H1 (cell line): ENCODE data around the gene ARHGEF12.

ENCODE experiments used
- EZH2 ChIP-seq: fragments of 200-600 bp; sonication (generic); IDR thresholded peaks from 2 replicates; pipeline ENCODE4 v1.7.1; 2012; ENCODE audit warnings: low read depth, mild to moderate bottlenecking, moderate library complexity, low read length, inconsistent platforms; ENCODE audit not compliant: severe bottlenecking
- JUN ChIP-seq: IDR thresholded peaks from 2 replicates; pipeline ENCODE4 v1.6.1; 2011; ENCODE audit warnings: low read depth, mild to moderate bottlenecking, improper control_type of control experiment, low read length
- KDM1A ChIP-seq: fragments of 200-600, 300-600 bp; sonication (generic); IDR thresholded peaks from 2 replicates; pipeline ENCODE4 v1.7.1; 2016; ENCODE audit warnings: mild to moderate bottlenecking, low read length, borderline replicate concordance
- KDM5A ChIP-seq: fragments of 200-600 bp; IDR thresholded peaks from 2 replicates; pipeline ENCODE4 v1.7.1; 2012; ENCODE audit warnings: mild to moderate bottlenecking, low read length, inconsistent platforms, mixed read lengths
- NRF1 ChIP-seq: IDR thresholded peaks from 2 replicates; pipeline ENCODE4 v1.6.1; 2011; ENCODE audit warnings: mild to moderate bottlenecking, low read depth, low read length, improper control_type of control experiment
- POLR2A ChIP-seq, 2 experiments: IDR thresholded peaks; 1 replicate in 1 of 2; 2 replicates in 1 of 2; pipeline ENCODE4 v1.6.1; 2011; ENCODE audit warnings: low read depth in 2 of 2, low read length in 2 of 2, mild to moderate bottlenecking in 2 of 2; ENCODE audit errors: control extremely low read depth in 1 of 2
- POLR2AphosphoS5 ChIP-seq: IDR thresholded peaks from 2 replicates; pipeline ENCODE4 v1.6.1; 2011; ENCODE audit warnings: low read depth, low read length
- RAD21 ChIP-seq, 2 experiments: IDR thresholded peaks in 1 of 2; conservative IDR thresholded peaks in 1 of 2; 2 replicates each; pipeline ENCODE4 v1.6.1; 2011; ENCODE audit warnings: low read depth in 2 of 2, low read length in 2 of 2, improper control_type of control experiment in 1 of 2, inconsistent platforms in 1 of 2, mild to moderate bottlenecking in 1 of 2, moderate library complexity in 1 of 2
- RFX5 ChIP-seq: IDR thresholded peaks from 2 replicates; pipeline ENCODE4 v1.6.1; 2011; ENCODE audit warnings: low read depth, low read length, improper control_type of control experiment, borderline replicate concordance
- RXRA ChIP-seq: IDR thresholded peaks from 2 replicates; pipeline ENCODE4 v1.6.1; 2011; ENCODE audit warnings: low read depth, mild to moderate bottlenecking, low read length, moderate library complexity; ENCODE audit not compliant: insufficient read depth
- SP2 ChIP-seq: IDR thresholded peaks from 2 replicates; pipeline ENCODE4 v1.6.1; 2012; ENCODE audit warnings: mild to moderate bottlenecking, low read length, inconsistent platforms
- ZNF274 ChIP-seq: IDR thresholded peaks from 2 replicates; pipeline ENCODE4 v1.7.0; 2012; ENCODE audit warnings: low read length, borderline replicate concordance; ENCODE audit errors: extremely low read depth
- TF ChIP-seq, protein P1 (sequence below), 3 experiments: IDR thresholded peaks; 1 replicate in 2 of 3; 2 replicates in 1 of 3; pipeline versions ENCODE4 v1.5.1 to v1.6.1; 2011; ENCODE audit warnings: low read length in 3 of 3, mild to moderate bottlenecking in 3 of 3, inconsistent platforms in 2 of 3, low read depth in 1 of 3, moderate library complexity in 1 of 3; ENCODE audit not compliant: insufficient read depth in 1 of 3; ENCODE audit errors: control extremely low read depth in 1 of 3

DNA sequence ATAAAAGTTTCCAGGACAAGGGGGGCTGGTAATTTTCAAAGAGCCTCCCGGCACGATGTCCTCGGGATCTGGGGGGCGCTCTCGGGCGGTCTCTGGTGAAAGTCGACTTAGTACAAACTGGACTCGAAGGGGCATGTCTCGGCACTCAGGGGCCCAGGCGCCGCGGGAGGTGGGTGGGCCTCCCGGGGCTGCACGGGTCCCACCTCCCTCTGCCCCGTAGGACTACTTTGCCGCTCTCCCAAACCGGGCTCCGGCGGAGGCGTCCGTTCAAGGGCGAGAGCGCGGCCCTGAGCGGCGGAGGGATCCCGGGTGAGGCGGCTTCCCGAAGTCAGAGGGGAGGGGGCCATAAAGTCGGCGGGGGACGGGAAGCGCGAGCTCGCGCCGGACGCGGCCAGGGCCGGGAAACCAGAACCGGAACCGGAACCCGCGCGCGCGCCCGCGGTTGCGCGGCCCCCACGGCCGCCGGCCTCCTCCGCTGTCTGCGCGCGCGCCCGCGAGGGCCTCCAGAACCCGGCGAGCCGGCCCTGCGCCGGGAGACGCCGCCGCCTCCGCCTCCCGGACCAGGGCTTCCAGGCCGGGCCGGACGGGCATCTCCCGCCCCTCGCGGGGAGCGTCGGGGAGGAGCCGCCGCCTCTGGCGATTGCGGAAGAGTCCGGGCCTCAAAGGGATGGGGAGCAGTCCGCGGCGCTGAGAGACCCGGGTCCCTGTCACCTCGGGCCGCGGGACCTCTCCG, at the start of gene ARHGEF12:
- TF ChIP-seq RXRA = no peak
- TF ChIP-seq POLR2AphosphoS5 = no peak
- TF ChIP-seq EZH2 = no peak
- no peak for TF ChIP-seq JUN
- no peak for TF ChIP-seq RFX5
- TF ChIP-seq, protein P1, sequence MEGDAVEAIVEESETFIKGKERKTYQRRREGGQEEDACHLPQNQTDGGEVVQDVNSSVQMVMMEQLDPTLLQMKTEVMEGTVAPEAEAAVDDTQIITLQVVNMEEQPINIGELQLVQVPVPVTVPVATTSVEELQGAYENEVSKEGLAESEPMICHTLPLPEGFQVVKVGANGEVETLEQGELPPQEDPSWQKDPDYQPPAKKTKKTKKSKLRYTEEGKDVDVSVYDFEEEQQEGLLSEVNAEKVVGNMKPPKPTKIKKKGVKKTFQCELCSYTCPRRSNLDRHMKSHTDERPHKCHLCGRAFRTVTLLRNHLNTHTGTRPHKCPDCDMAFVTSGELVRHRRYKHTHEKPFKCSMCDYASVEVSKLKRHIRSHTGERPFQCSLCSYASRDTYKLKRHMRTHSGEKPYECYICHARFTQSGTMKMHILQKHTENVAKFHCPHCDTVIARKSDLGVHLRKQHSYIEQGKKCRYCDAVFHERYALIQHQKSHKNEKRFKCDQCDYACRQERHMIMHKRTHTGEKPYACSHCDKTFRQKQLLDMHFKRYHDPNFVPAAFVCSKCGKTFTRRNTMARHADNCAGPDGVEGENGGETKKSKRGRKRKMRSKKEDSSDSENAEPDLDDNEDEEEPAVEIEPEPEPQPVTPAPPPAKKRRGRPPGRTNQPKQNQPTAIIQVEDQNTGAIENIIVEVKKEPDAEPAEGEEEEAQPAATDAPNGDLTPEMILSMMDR (IDR thresholded peaks at IDR 0.05; ENCODE audit: control extremely low read depth in 1 of 3, insufficient read depth in 1 of 3, low read depth in 1 of 3, low read length in 3 of 3) = peak in 2 of 3 experiments; percentile 1 to 17; a peak in 1 of 4 replicates
- no peak for TF ChIP-seq KDM5A
- no peak for TF ChIP-seq ZNF274
- peak in 1 of 2 experiments; percentile 17; a peak in 1 of 3 replicates for TF ChIP-seq POLR2A (IDR thresholded peaks at IDR 0.05; ENCODE audit: control extremely low read depth in 1 of 2, low read depth in 2 of 2, low read length in 2 of 2)
- TF ChIP-seq NRF1 = no peak
- TF ChIP-seq SP2 = no peak
- no peak for TF ChIP-seq KDM1A
- no peak for TF ChIP-seq RAD21 (IDR thresholded peaks at IDR 0.05 in 1 of 2, conservative IDR thresholded peaks at IDR 0.05 in 1 of 2; ENCODE audit: low read depth in 2 of 2, low read length in 2 of 2)
